KOPT-K1 (cell line): ENCODE results near the gene PRR33.
"Not testable (repeated sequence)": the region's sequence is repeated elsewhere in the genome, so short reads cannot be mapped to it uniquely, and the experiment has no call there.

ENCODE experiments used
- H3K27ac ChIP-seq: fragments of 200-600 bp; sonication (generic); 2 replicates; pipeline ENCODE4 v1.5.1; 2016; ENCODE audit warnings: antibody characterized with exemption, mild to moderate bottlenecking, low read depth, low read length; ENCODE audit not compliant: poor library complexity, severe bottlenecking
- H3K36me3 ChIP-seq: fragments of 200-600 bp; sonication (generic); 2 replicates; pipeline ENCODE4 v1.5.1; 2017; ENCODE audit warnings: antibody characterized with exemption, mild to moderate bottlenecking, low read length, moderate library complexity; ENCODE audit not compliant: insufficient read depth
- H3K9me3 ChIP-seq: fragments of 200-600 bp; sonication (generic); 2 replicates; pipeline ENCODE4 v1.5.1; 2017; ENCODE audit warnings: antibody characterized with exemption, low read length, mild to moderate bottlenecking; ENCODE audit not compliant: insufficient read depth, poor library complexity, severe bottlenecking

The PRR33 gene

GRCh38 chr11:1879941-1880720 lies 11.6 kb downstream of the PRR33 start:
- Histone ChIP-seq H3K27ac (no peak overlapping the region), H3K9me3 (no peaks in the 10 kb centered on the region), H3K36me3 (peaks cover 16% of the 10 kb centered on the region)

DNA sequence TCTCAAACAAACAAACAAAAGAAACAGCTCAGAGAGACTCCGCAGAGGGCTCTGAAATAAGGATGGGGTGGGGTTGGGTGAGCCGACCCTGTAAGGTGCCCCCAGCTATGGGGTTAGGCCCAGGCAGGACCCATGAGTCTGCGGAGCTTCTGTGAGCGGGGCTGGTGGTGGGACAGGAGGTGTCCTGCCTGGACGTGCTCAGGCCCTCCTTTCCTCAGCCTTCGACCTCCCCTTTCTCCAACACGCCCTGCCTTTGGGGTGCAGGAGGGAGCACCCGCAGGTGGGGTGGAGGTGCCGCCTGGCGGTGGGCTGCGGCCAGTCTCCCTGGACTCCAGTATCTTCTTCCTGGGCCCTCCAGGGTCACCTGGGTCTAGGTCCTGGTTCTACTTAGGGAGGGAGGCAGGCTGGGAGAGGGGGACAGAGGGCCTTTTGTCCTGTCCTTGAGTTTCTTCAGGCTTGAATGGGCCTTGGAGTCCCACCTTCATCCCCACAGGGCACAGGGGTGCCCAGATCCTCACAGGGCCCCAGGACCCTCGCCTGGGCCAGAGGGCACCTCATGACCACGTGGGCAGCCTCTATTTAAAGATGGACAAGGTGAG lies 12.3 kb downstream of the PRR33 start:
- Histone ChIP-seq H3K27ac (no peak overlapping the region), H3K9me3 (no peaks in the 10 kb centered on the region), H3K36me3 (peaks cover 9% of the 10 kb centered on the region; the same call in 1 of the 2 replicates)

- no peaks in the 10 kb centered on the region for H3K9me3 ChIP-seq
- H3K36me3 ChIP-seq = no peaks in the 10 kb centered on the region; the same call in 1 of the 2 replicates
- no peak overlapping the region for H3K27ac ChIP-seq
Observed at GRCh38 chr11:1878137-1879031, 13.3 kb downstream of the PRR33 start.

GRCh38 chr11:1877211-1878136 lies 14.2 kb downstream of the PRR33 start:
- Histone ChIP-seq H3K27ac (no peak overlapping the region), H3K9me3 (no peaks in the 10 kb centered on the region), H3K36me3 (no peaks in the 10 kb centered on the region; the same call in 1 of the 2 replicates)

DNA sequence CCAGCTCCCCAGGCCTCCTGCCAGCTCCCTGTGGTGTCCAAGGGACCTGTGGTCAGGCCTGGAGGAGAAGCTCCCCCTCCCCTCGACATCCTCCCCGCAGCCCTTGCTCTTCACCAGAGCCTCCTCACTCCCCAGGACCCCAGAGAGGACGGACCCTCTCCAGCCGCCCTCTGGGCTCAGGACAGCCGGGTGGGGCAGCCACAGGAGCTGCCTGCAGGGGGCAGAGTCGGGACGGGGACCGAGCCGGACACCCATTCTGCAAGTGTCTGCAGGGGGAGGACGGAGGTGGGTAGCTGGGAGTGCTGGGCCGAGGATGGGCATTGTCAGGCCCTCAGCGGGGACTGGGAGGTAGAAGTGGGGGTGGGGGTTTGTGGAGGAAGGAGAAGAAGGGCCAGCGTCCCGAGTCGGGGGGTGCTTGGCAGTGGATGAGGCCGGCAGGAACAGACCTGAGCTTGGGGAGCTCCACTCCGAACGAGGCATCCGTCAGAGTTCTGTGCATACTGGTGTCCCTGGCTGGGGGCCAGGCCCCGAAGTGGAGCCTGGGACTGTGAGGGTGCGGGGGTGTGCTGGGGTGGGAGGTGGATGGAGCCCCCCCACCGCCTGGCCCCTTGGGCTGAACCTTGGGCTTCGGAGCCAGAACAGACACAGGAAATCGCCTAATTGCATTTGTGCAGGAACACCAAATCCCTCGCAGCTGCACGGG lies 15.2 kb downstream of the PRR33 start:
- H3K36me3 ChIP-seq = no peaks in the 10 kb centered on the region; the same call in 1 of the 2 replicates
- H3K9me3 ChIP-seq = no peaks in the 10 kb centered on the region
- H3K27ac ChIP-seq = no peak overlapping the region

- not testable (repeated sequence) for H3K36me3 ChIP-seq, H3K27ac ChIP-seq, H3K9me3 ChIP-seq
Observed at GRCh38 chr11:1875851-1876301, 15.8 kb downstream of the PRR33 start.

GRCh38 chr11:1875093-1875850 lies 16.4 kb downstream of the PRR33 start:
- Histone ChIP-seq H3K9me3 (no peaks in the 10 kb centered on the region), H3K36me3 (no peaks in the 10 kb centered on the region), H3K27ac (no peak overlapping the region)

- H3K27ac ChIP-seq, H3K9me3 ChIP-seq, H3K36me3 ChIP-seq: not testable (repeated sequence)
Observed at GRCh38 chr11:1874441-1875092, 17.1 kb downstream of the PRR33 start.

DNA sequence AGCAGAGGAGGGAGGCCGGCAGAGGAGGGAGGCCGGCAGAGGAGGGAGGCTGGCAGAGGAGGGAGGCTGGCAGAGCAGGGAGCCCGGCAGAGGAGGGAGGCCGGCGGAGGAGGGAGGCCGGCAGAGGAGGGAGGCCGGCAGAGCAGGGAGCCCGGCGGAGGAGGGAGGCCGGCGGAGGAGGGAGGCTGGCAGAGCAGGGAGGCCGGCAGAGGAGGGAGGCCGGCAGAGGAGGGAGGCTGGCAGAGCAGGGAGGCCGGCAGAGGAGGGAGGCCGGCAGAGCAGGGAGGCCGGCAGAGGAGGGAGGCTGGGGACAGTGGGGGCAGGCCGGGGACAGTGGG lies 17.9 kb downstream of the PRR33 start:
- H3K27ac ChIP-seq, H3K9me3 ChIP-seq, H3K36me3 ChIP-seq: not testable (repeated sequence)

- H3K27ac ChIP-seq = no peak overlapping the region
- no peaks in the 10 kb centered on the region for H3K36me3 ChIP-seq
Observed at GRCh38 chr11:1873048-1873812, 18.5 kb downstream of the PRR33 start.

DNA sequence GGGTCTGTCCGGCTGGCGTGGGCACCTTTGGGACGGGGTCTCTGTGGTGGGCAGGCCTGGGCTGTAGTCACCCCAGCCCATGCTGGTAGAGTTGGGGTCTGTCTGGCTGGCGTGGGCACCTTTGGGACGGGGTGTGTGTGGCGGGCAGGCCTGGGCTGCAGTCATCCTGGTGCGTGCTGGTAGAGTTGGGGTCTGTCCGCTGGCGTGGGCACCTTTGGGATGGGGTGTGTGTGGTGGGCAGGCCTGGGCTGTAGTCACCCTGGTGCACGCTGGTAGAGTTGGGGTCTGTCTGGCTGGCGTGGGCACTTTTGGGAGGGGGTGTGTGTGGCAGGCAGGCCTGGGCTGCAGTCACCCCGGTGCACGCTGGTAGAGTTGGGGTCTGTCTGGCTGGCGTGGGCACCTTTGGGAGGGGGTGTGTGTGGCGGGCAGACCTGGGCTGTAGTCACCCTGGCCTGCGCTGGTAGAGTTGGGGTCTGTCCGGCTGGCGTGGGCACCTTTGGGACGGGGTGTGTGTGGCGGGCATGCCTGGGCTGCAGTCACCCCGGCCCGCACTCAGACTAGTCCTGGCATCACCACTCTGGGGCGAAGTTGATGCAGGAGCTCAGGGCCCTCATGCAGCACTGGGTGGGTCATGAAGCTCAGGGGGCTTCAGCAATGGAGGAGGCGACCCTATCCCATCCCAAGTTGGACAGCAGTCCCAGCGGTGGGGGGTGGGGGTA lies 19.3 kb downstream of the PRR33 start:
- Histone ChIP-seq H3K9me3 (no peaks in the 10 kb centered on the region), H3K27ac (no peak overlapping the region)

More at GRCh38 chr11:1873048-1873812, 18.5 kb downstream of the PRR33 start:
- H3K9me3 ChIP-seq = no peaks in the 10 kb centered on the region

DNA sequence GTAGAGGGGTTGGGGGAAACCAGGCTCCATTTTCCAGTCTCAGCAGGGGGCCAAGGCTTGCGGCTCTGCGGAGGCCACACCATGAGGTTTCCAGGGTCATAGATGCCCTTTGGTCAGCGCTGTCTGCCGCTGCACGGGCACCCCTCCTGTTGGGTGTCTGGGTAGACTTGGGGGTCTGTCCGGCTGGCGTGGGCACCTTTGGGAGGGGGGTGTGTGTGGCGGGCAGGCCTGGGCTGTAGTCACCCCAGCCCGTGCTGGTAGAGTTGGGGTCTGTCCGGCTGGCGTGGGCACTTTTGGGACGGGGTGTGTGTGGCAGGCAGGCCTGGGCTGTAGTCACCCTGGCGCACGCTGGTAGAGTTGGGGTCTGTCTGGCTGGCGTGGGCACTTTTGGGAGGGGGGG lies 20.2 kb downstream of the PRR33 start:
- no peaks in the 10 kb centered on the region for H3K36me3 ChIP-seq
- H3K9me3 ChIP-seq = no peaks in the 10 kb centered on the region
- H3K27ac ChIP-seq = no peak overlapping the region

More for the DNA sequence above, 19.3 kb downstream of the PRR33 start:
- H3K36me3 ChIP-seq = no peaks in the 10 kb centered on the region
